IMR-90 (cell line): Measurements from ENCODE around the gene KIF13A. TPM values are rescaled to one million over a fixed set of nuclear protein-coding genes. Genes with fewer than 3 reads are reported as not detected.

Experiments used
- ATAC-seq: fragments of 200-7000 bp; cut with Tn5 transposase; 2 replicates; pipeline ENCODE4 v1.9.1; 2020; ENCODE audit warnings: low read depth, mild to moderate bottlenecking, moderate library complexity
- BruUV-seq: library from RNA; stranded (reverse); fragments of 400-500 nt; replicated peaks from 2 replicates; lab custom pipeline; 2021; lab: Mats Ljungman, UMichigan
- CTCF ChIA-PET: fragments of 300-600 bp; formaldehyde crosslinking; extraction: SDS; loops from one replicate; lab custom pipeline; 2021; ENCODE audit warnings: antibody characterized with exemption; lab: Yijun Ruan, JAX
- POLR2A ChIA-PET: fragments of 300-600 bp; sonication (Branson Sonifier 250); formaldehyde crosslinking; loops from one replicate; lab custom pipeline; 2022; ENCODE audit warnings: antibody characterized with exemption; ENCODE audit not compliant: unreplicated experiment; lab: Charles Lee
- DNase-seq: peaks from one replicate; pipeline ENCODE4 v3.0.0; 2013
- H2AFZ ChIP-seq: replicated peaks from 2 replicates; pipeline ENCODE3; 2013; ENCODE audit warnings: low read length, mild to moderate bottlenecking; ENCODE audit not compliant: poor library complexity
- H2AK5ac ChIP-seq: 2 replicates; pipeline ENCODE4 v1.6.1; 2013; ENCODE audit warnings: low read depth, low read length, inconsistent platforms
- H2AK9ac ChIP-seq: replicated peaks from 2 replicates; pipeline ENCODE3; 2013; ENCODE audit warnings: mild to moderate bottlenecking, low read depth, low read length, moderate library complexity; ENCODE audit not compliant: poor library complexity
- H2BK120ac ChIP-seq: 2 replicates; pipeline ENCODE4 v1.6.1; 2013; ENCODE audit warnings: low read depth, low read length, inconsistent platforms
- H2BK15ac ChIP-seq: 3 replicates; pipeline ENCODE4 v1.6.1; 2013; ENCODE audit warnings: low read depth, low read length, inconsistent platforms
- H2BK20ac ChIP-seq: 2 replicates; pipeline ENCODE4 v1.6.1; 2013; ENCODE audit warnings: low read depth, mild to moderate bottlenecking, inconsistent platforms, low read length, moderate library complexity
- H2BK5ac ChIP-seq: 2 replicates; pipeline ENCODE4 v1.6.1; 2013; ENCODE audit warnings: mild to moderate bottlenecking, low read depth, low read length, inconsistent platforms; ENCODE audit not compliant: poor library complexity, severe bottlenecking
- H3K14ac ChIP-seq: replicated peaks from 2 replicates; pipeline ENCODE4 v1.6.1; 2013; ENCODE audit warnings: low read depth, low read length, inconsistent platforms
- H3K18ac ChIP-seq: 2 replicates; pipeline ENCODE4 v1.6.1; 2013; ENCODE audit warnings: low read depth, low read length, control low read depth
- H3K23ac ChIP-seq: 2 replicates; pipeline ENCODE4 v1.6.1; 2013; ENCODE audit warnings: low read depth, low read length, inconsistent platforms
- H3K27ac ChIP-seq: 2 replicates; pipeline ENCODE4 v1.5.1; 2013; ENCODE audit warnings: mild to moderate bottlenecking, control low read depth, low read length; ENCODE audit not compliant: insufficient read depth
- H3K27me3 ChIP-seq: 2 replicates; pipeline ENCODE4 v1.6.1; 2013; ENCODE audit warnings: low read length; ENCODE audit not compliant: control insufficient read depth, insufficient read depth
- H3K36me3 ChIP-seq: 2 replicates; pipeline ENCODE4 v1.6.1; 2013; ENCODE audit warnings: low read length, mixed read lengths; ENCODE audit not compliant: control insufficient read depth, insufficient read depth
- H3K4ac ChIP-seq: 2 replicates; pipeline ENCODE4 v1.6.1; 2013; ENCODE audit warnings: low read depth, low read length, inconsistent platforms
- H3K4me1 ChIP-seq: 2 replicates; pipeline ENCODE4 v1.6.1; 2013; ENCODE audit warnings: low read length, mixed read lengths; ENCODE audit not compliant: control insufficient read depth, insufficient read depth
- H3K4me2 ChIP-seq: 2 replicates; pipeline ENCODE4 v1.6.1; 2013; ENCODE audit warnings: low read depth, mild to moderate bottlenecking, control low read depth, low read length, moderate library complexity
- H3K4me3 ChIP-seq: 2 replicates; pipeline ENCODE4 v1.5.1; 2013; ENCODE audit warnings: low read depth, mild to moderate bottlenecking, control low read depth, low read length, moderate library complexity; ENCODE audit not compliant: insufficient read depth
- H3K56ac ChIP-seq: 2 replicates; pipeline ENCODE4 v1.6.1; 2013; ENCODE audit warnings: low read length, inconsistent platforms; ENCODE audit not compliant: insufficient read depth; ENCODE audit errors: extremely low read depth
- H3K79me1 ChIP-seq, 2 experiments: 2 replicates each; pipeline ENCODE4 v1.6.1; 2013; ENCODE audit warnings: low read length in 2 of 2, inconsistent platforms in 1 of 2, low read depth in 1 of 2
- H3K9ac ChIP-seq: 2 replicates; pipeline ENCODE4 v1.6.1; 2013; ENCODE audit warnings: low read depth, low read length, control low read depth
- H3K9me1 ChIP-seq: 2 replicates; pipeline ENCODE4 v1.6.1; 2013; ENCODE audit warnings: low read length, inconsistent platforms; ENCODE audit not compliant: insufficient read depth
- H3K9me3 ChIP-seq: 2 replicates; pipeline ENCODE4 v1.6.1; 2013; ENCODE audit warnings: low read length; ENCODE audit not compliant: control insufficient read depth, insufficient read depth
- H4K20me1 ChIP-seq: 2 replicates; pipeline ENCODE4 v1.6.1; 2013; ENCODE audit warnings: low read length, inconsistent platforms; ENCODE audit not compliant: insufficient read depth
- H4K5ac ChIP-seq: 2 replicates; pipeline ENCODE4 v1.6.1; 2013; ENCODE audit warnings: mild to moderate bottlenecking, low read depth, low read length, control low read depth
- H4K8ac ChIP-seq, 2 experiments: 2 replicates each; pipeline ENCODE4 v1.6.1; 2013; ENCODE audit warnings: low read depth in 2 of 2, low read length in 2 of 2, control low read depth in 1 of 2, inconsistent platforms in 1 of 2
- H4K91ac ChIP-seq: 2 replicates; pipeline ENCODE4 v1.6.1; 2013; ENCODE audit warnings: low read depth, low read length, inconsistent platforms; ENCODE audit not compliant: insufficient read depth
- BHLHE40 ChIP-seq: fragments of 150-350 bp; IDR thresholded peaks from 2 replicates; pipeline ENCODE4 v1.6.1; 2016; ENCODE audit warnings: mild to moderate bottlenecking, low read depth, low read length
- CEBPB ChIP-seq: IDR thresholded peaks from 2 replicates; pipeline ENCODE4 v1.6.1; 2012; ENCODE audit warnings: low read depth, low read length, improper control_type of control experiment
- CHD1 ChIP-seq: IDR thresholded peaks from 2 replicates; pipeline ENCODE4 v1.6.1; 2012; ENCODE audit warnings: low read depth, low read length, improper control_type of control experiment
- FOS ChIP-seq: fragments of 150-350 bp; IDR thresholded peaks from 2 replicates; pipeline ENCODE4 v1.6.1; 2016; ENCODE audit warnings: low read depth, low read length
- MAFK ChIP-seq: IDR thresholded peaks from 2 replicates; pipeline ENCODE4 v1.6.1; 2012; ENCODE audit warnings: low read depth, low read length, improper control_type of control experiment
- MAZ ChIP-seq: IDR thresholded peaks from 2 replicates; pipeline ENCODE4 v1.6.1; 2012; ENCODE audit warnings: low read depth, mild to moderate bottlenecking, low read length, improper control_type of control experiment, moderate library complexity, borderline replicate concordance
- NFE2L2 ChIP-seq: fragments of 150-350 bp; IDR thresholded peaks from 2 replicates; pipeline ENCODE4 v1.6.1; 2016; ENCODE audit warnings: low read depth, mild to moderate bottlenecking, low read length
- RAD21 ChIP-seq: IDR thresholded peaks from 2 replicates; pipeline ENCODE4 v1.6.1; 2012; ENCODE audit warnings: low read length, improper control_type of control experiment
- RCOR1 ChIP-seq: IDR thresholded peaks from 2 replicates; pipeline ENCODE4 v1.6.1; 2012; ENCODE audit warnings: mild to moderate bottlenecking, low read length, improper control_type of control experiment; ENCODE audit not compliant: insufficient replicate concordance
- SMC3 ChIP-seq: fragments of 150-350 bp; IDR thresholded peaks from 2 replicates; pipeline ENCODE4 v1.6.1; 2016; ENCODE audit warnings: low read depth, mild to moderate bottlenecking, antibody characterized with exemption, low read length, moderate library complexity
- WGBS, 2 experiments: methylation state at CpG; one replicate each; pipeline versions ENCODE4 v1.1.5 to v1.1.7; 2013; ENCODE audit warnings: missing lambda C conversion rate in 2 of 2; ENCODE audit not compliant: insufficient read length in 1 of 2; ENCODE audit errors: extremely low coverage in 2 of 2; 5-methylcytosine and 5-hydroxymethylcytosine counted together
- dilution Hi-C: fragments of 300-500 bp; cut with HindIII; formaldehyde crosslinking; loops from one replicate; pipeline ENCODE4 v1.14.3; 2018; ENCODE audit warnings: low sequenced_read_pairs; ENCODE audit not compliant: unreplicated experiment
- in situ Hi-C: fragments of 300-500 bp; cut with MboI; formaldehyde crosslinking; loops from 3 replicates; pipeline ENCODE4 v1.14.3; 2019; ENCODE audit warnings: low sequenced_read_pairs, inconsistent platforms, mixed read lengths
- intact Hi-C: fragments of 100-400 bp; cut with micrococcal nuclease; formaldehyde crosslinking; loops from 2 replicates; pipeline ENCODE4 v1.10.0; 2022
- polyA plus RNA-seq, 3 experiments: library from polyadenylated mRNA; depleted of rRNA; stranded (reverse); fragments of >200 nt; gene quantifications; 2 replicates each; pipeline ENCODE4 v1.2.3, GENCODE V29; 2012; ENCODE audit warnings: low replicate concordance in 1 of 3
- total RNA-seq: library from RNA; depleted of rRNA; stranded (reverse); fragments of >200 nt; gene quantifications from 2 replicates; pipeline ENCODE4 v1.2.3, GENCODE V29; 2012

Gene KIF13A
- total and polyA plus RNA-seq, 2 of the 4 experiments (the other 2 are of a cell fraction) = 23.3 to 51.8 TPM

DNA sequence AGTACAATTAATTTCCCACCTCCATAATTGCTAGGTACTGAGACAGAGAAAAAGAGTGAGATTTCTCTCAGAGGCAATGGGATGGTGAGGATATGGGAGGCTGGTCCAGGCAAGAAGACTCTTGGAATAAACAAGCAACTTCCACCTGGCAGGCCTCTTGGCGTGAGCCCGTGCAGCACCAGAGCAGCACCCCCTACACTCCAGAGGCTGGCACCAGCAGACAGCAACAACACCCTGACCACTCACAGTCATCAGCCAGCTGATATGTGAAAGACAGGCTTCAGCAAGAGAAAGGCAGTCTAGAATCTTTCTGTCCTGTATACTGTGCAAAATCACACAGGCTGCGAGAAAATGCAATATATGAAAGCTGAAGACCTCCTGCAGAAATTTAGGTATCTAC is 59.7 kb downstream of the KIF13A start (continued):
- TF ChIP-seq SMC3 (no peak), MAFK (no peak)

DNA sequence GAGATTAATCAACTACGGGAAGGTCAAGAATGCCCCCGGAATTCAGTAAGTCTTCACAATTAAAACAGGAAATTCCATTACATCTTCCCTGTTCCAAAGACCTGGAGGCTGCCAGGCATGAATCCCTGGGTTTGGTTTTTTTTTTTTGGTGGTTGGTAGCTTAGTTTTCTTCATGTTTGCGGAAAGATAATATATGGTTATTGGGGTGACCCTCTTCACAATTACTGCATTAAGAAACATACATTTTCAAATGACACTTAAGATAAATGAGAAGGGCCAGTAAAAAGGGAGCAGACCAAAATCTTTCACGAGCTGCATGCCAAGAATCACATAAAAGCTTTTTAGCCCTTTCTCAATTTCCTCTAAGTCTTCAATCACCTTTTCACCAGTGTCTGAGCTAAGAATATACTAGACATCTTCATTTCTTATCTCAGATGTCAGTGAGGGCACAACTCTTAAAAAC is 64.0 kb downstream of the KIF13A start:
- dilution Hi-C loops (no loop called here), in situ Hi-C loops (no loop called here), intact Hi-C loops (loop anchor here (2.0 kb wide), 1 partner anchor 15 kb away; no protein-coding TSS in a partner anchor)
- ChIA-PET POLR2A (interaction anchor here (0.6 to 0.7 kb wide), 2 partner anchors 33 to 70 kb away, joined by 3 to 4 read pairs; no protein-coding TSS in a partner anchor), CTCF (no interaction called here)
- H2BK15ac ChIP-seq = peak overlapping the region; percentile 67; the same call in 2 of the 3 replicates
- no TSS peak for BruUV-seq
- peak overlapping the region; percentile 73; the same call in 1 of the 2 replicates for H4K91ac ChIP-seq
- H2AK9ac ChIP-seq = no peak overlapping the region
- peak overlapping the region; percentile 67; the same call in 1 of the 2 replicates for H4K5ac ChIP-seq
- peak overlapping the region; percentile 41 for H3K14ac ChIP-seq
- peak overlapping the region; percentile 31; the same call in 1 of the 2 replicates for H3K56ac ChIP-seq
- H3K23ac ChIP-seq = peak overlapping the region; percentile 65
- peak overlapping the region; percentile 86 for H2BK20ac ChIP-seq
- peaks cover 14% of the 10 kb centered on the region for H3K9me1 ChIP-seq
- H3K4me3 ChIP-seq = no peak overlapping the region
- H3K4me1 ChIP-seq = peaks cover 26% of the 10 kb centered on the region
- H2AFZ ChIP-seq = no peak overlapping the region
- H2BK5ac ChIP-seq = peak overlapping the region; percentile 51
- TF ChIP-seq MAZ = no peak
- TF ChIP-seq BHLHE40 = no peak
- TF ChIP-seq MAFK = no peak
- TF ChIP-seq CEBPB = no peak
- no peak for TF ChIP-seq CHD1
- no peak for TF ChIP-seq RCOR1
- no peak for TF ChIP-seq NFE2L2
- TF ChIP-seq SMC3 = no peak
- no peak for TF ChIP-seq FOS
- no peak for TF ChIP-seq RAD21
- H3K4ac ChIP-seq = peak overlapping the region; percentile 85; the same call in 1 of the 2 replicates
- peak overlapping the region; percentile 50; the same call in 1 of the 2 replicates for H3K4me2 ChIP-seq
- DNase-seq (no peak), ATAC-seq (0 out of 2 replicates have a peak, but pooled peaks have one; percentile 27)
- H2AK5ac ChIP-seq = no peak overlapping the region
- peak overlapping the region; percentile 80 for H2BK120ac ChIP-seq
- no CpG with 5 or more reads among the region's 4 CpGs for WGBS, 2 experiments
- peak overlapping the region; percentile 37; the same call in 1 of the 2 replicates for H3K27ac ChIP-seq
- peaks cover 46 to 84% of the 10 kb centered on the region in 2 experiments for H3K79me1 ChIP-seq
- no peaks in the 10 kb centered on the region for H3K36me3 ChIP-seq
- H4K20me1 ChIP-seq = 0 out of 2 replicates have a peak, but pooled peaks cover 3% of the 10 kb centered on the region
- no peaks in the 10 kb centered on the region for H3K27me3 ChIP-seq
- peak overlapping the region; percentile 40 to 71; a peak in 2 of 4 replicates for H4K8ac ChIP-seq
- H3K9me3 ChIP-seq = no peaks in the 10 kb centered on the region
- H3K18ac ChIP-seq = peak overlapping the region; percentile 86
- H3K9ac ChIP-seq = no peak overlapping the region
